Mucosa of descending colon (tissue), 3 donors: Measurements from ENCODE around the gene MTURN. TPM values are rescaled to one million over a fixed set of nuclear protein-coding genes. Genes with fewer than 3 reads are reported as not detected.

Source experiments
- ATAC-seq: fragments of 200-7000 bp; cut with Tn5 transposase; one replicate; pipeline ENCODE4 v1.9.1; 2020; ENCODE audit warnings: mild to moderate bottlenecking, moderate library complexity
- DNase-seq, 3 donors: peaks; one replicate each; pipeline ENCODE4 v3.0.0-alpha.2; 2020
- H3K36me3 ChIP-seq: fragments of 200-600 bp; one replicate; pipeline ENCODE4 v1.8.0; 2021; ENCODE audit warnings: low read depth, mild to moderate bottlenecking
- H3K4me1 ChIP-seq: fragments of 200-600 bp; one replicate; pipeline ENCODE4 v1.8.0; 2021; ENCODE audit warnings: low read depth, mild to moderate bottlenecking
- H3K4me3 ChIP-seq: fragments of 200-600 bp; one replicate; pipeline ENCODE4 v1.8.0; 2021; ENCODE audit warnings: mild to moderate bottlenecking
- H3K9me3 ChIP-seq: fragments of 200-600 bp; one replicate; pipeline ENCODE4 v1.8.0; 2021; ENCODE audit warnings: mild to moderate bottlenecking
- CTCF ChIP-seq: fragments of 200-600 bp; IDR thresholded peaks from one replicate; pipeline ENCODE4 v1.8.0; 2022; ENCODE audit warnings: antibody characterized with exemption, mild to moderate bottlenecking
- intact Hi-C, 2 donors: fragments of 100-400 bp; cut with DNase I in 1 of 2; cut with micrococcal nuclease in 1 of 2; formaldehyde crosslinking; loops; one replicate each; pipeline versions ENCODE4 v1.11.0 to v1.11.1; 2022; cut with DNase I, micrococcal nuclease
- total RNA-seq, 3 donors: library from RNA; stranded (reverse); fragmentation: NEBNext Ultra II Directional in 2 of 3; extraction: Animal tissue kit (Norgen Biotek cat#: 25700) in 2 of 3; gene quantifications; one replicate each; pipeline versions ENCODE4 v1.2.1 to v1.2.4, GENCODE V29; 2021 to 2023
- donor health status: DM: no; HTN: no; CAD: no; lungs with moderate emphysema.
- donor health status: DM: no; HTN: no; CAD: no.
- donor health status: DM: no; HTN: yes; CAD: no.

MTURN gene
- total RNA-seq, 3 donors from 2014 or later, result 7.2 to 62.0 (median 9.7) TPM

- ATAC-seq, result peak; percentile 10
- Histone ChIP-seq H3K4me1 (no peaks in the 10 kb centered on the region), H3K9me3 (peaks cover 7% of the 10 kb centered on the region), H3K36me3 (no peaks in the 10 kb centered on the region), H3K4me3 (no peak overlapping the region)
- TF ChIP-seq CTCF, result no peak
- intact Hi-C loops, result no loop called here
- DNase-seq, result no peak
These were observed 66.4 kb downstream of the MTURN start for GRCh38 chr7:30201161-30201666.

GRCh38 chr7:30201921-30202320, 67.1 kb downstream of the MTURN start:
- ATAC-seq (no peak), DNase-seq (no peak)
- Histone ChIP-seq H3K4me3 (no peak overlapping the region), H3K4me1 (no peaks in the 10 kb centered on the region), H3K9me3 (peaks cover 2% of the 10 kb centered on the region), H3K36me3 (no peaks in the 10 kb centered on the region)
- intact Hi-C loops, result no loop called here
- TF ChIP-seq CTCF, result no peak

- intact Hi-C loops, result no loop called here
- DNase-seq (no peak), ATAC-seq (no peak)
- no peak for TF ChIP-seq CTCF
- Histone ChIP-seq H3K9me3 (no peaks in the 10 kb centered on the region), H3K36me3 (no peaks in the 10 kb centered on the region), H3K4me1 (no peaks in the 10 kb centered on the region), H3K4me3 (no peak overlapping the region)
These were observed 67.9 kb downstream of the MTURN start for GRCh38 chr7:30202671-30203070.

- no peaks in the 10 kb centered on the region for H3K9me3 ChIP-seq
- H3K4me3 ChIP-seq, result no peak overlapping the region
- no peak for ATAC-seq
- DNase-seq, result no peak
- intact Hi-C loops, result no loop called here
- H3K4me1 ChIP-seq, result no peaks in the 10 kb centered on the region
- TF ChIP-seq CTCF, result no peak
- H3K36me3 ChIP-seq, result no peaks in the 10 kb centered on the region
These were observed 71.7 kb downstream of the MTURN start for GRCh38 chr7:30206491-30206890.

GRCh38 chr7:30206942-30207341, 72.2 kb downstream of the MTURN start:
- Histone ChIP-seq H3K4me3 (no peak overlapping the region), H3K36me3 (no peaks in the 10 kb centered on the region), H3K4me1 (no peaks in the 10 kb centered on the region), H3K9me3 (no peaks in the 10 kb centered on the region)
- DNase-seq (no peak), ATAC-seq (no peak)
- intact Hi-C loops, result no loop called here
- TF ChIP-seq CTCF, result no peak

GRCh38 chr7:30207376-30207775, 72.6 kb downstream of the MTURN start:
- intact Hi-C loops, result no loop called here
- ATAC-seq (no peak), DNase-seq (no peak)
- no peaks in the 10 kb centered on the region for H3K36me3 ChIP-seq
- no peak overlapping the region for H3K4me3 ChIP-seq
- TF ChIP-seq CTCF, result no peak
- no peaks in the 10 kb centered on the region for H3K4me1 ChIP-seq
- H3K9me3 ChIP-seq, result no peaks in the 10 kb centered on the region
